ENCODE data around the gene COLEC12.

COLEC12 gene

DNA sequence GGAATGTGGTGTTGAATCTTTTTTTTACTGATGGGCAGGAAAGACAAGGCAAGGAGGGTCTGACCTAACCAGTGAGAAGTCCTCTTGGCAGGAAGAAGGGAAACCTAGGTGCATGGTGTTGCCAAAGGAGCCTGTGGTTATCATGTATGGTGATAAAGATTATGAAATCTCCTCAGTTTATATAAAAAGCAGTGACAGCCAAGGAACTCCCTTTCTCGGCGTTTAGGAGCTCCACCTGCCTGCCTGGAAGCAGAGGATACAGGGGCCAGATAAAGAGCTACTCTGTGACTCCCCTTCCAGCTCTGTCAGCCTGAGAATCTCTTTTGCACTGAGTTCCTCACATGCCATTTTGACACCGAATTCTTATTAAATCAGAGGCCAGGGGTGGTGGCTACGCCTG lies 26.1 kb downstream of the COLEC12 start:
- DNase-seq (ENCODE audit: low spot score): no peak

- DNase-seq (ENCODE audit: low spot score): no peak
Observed at GRCh38 chr18:473802-474201, 26.7 kb downstream of the COLEC12 start.

GRCh38 chr18:471716-472115 lies 28.8 kb downstream of the COLEC12 start:
- DNase-seq (ENCODE audit: low spot score): no peak

- no peak for DNase-seq (ENCODE audit: low spot score)
Observed at GRCh38 chr18:470661-471501, 29.6 kb downstream of the COLEC12 start.

DNA sequence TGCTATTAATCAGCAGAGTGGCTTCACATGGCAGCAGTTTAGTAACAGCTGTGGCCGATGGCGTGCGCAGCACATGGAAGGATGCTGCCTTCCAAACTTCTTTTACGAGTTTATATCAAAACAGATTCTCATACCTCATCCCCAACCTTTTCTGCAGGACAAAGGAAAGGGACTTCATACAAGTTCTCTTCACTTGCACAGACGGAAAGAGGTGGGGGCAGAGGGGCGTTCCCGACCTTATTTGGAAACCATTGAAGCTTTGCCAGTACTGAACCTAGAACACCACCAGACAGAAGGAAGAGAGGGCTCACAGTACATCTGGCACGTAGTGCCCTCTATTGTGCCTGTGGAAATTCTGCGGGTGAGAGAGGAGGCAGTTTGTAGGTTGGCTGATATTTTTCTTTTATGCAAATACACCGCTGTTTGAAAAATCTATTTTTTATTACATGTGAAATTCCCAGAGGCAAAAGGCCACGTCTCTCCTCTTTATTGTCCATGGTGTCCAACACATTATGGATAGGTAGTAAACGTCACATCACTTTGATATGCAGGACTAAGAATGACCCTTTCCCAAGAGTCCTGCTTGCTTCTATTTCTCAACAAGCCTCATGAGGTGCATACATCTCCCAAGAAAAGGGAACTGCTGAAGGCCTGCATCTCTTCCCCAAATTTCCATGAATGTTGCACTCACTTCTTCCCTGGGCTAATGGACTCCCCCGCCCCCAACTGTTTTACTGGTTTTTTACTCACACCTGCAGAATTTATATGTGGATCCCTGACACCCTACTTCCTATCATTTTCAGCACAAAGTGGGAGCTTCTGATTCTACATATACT lies 31.3 kb downstream of the COLEC12 start:
- no peak for DNase-seq (ENCODE audit: low spot score)

DNA sequence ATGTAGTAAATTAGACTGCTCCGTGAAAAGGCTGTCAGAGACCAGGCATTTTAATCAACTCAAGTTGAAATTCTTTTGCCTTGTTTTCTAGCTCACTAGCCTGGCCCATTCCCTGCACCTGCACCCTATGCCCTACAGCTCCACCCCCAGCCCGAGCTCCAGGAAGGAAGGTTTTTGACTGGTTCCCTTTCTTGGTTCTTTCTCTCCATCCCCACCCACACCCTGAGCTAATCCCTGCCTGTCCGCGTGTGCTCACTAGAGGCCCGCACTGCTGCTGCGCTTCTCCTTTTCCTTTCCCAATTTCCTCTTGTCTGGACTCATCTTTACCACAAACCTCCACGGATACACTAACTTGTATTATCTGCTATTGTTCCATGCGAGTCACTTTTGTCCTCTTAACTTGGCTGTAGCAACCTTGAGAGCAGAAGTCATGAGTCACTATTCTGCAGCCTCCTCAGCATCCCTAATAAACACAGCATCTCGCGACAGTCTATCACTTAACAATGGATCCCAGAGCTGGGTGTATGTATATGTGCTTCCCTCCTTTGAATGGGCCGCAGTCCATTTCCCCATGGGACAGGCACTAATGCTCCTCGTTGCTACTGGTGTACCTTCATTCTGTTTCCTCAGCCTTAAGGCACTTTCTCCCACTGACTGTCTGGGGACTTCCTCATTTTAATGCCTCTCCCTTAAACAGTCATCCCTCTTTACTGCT lies 36.5 kb downstream of the COLEC12 start:
- DNase-seq (ENCODE audit: low spot score): no peak

DNA sequence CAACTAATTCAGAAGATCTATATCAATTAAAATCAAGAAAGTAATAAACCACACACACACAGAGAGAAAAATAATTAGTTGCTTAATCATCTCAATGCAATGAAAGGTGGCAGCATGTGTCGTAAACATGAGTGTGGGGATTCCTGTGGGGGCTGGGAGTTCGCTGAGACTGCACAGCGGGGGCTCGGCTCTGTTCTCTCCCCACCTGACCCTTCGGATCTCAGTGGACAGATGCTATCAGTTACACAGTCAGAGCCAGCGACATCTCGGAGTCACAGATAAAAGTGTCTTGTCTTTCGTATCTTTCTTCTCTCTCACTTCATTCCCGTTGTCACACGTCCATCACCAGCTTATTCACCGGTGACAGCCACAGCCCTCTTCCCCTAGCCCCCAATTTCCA lies 37.1 kb downstream of the COLEC12 start:
- no peak for DNase-seq (ENCODE audit: low spot score)

DNA sequence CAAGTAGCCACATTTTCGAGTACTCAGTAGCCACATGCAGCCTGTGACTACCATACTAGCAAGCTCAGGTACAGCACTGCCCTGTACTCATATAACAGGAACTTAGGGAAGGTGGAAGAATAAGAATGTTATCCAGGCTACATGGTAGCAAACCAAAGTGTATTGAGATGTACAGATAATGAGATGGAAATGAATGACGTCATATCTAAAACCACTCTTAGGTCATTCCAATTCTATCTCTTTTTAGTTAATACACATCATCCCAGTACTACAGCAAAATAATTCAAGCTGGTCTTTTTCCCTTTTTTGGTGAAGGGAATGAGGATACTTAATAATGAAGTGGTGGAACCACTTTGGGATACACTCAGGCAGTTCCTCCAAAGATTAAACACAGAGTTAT lies 38.7 kb downstream of the COLEC12 start:
- no peak for DNase-seq (ENCODE audit: low spot score)

DNA sequence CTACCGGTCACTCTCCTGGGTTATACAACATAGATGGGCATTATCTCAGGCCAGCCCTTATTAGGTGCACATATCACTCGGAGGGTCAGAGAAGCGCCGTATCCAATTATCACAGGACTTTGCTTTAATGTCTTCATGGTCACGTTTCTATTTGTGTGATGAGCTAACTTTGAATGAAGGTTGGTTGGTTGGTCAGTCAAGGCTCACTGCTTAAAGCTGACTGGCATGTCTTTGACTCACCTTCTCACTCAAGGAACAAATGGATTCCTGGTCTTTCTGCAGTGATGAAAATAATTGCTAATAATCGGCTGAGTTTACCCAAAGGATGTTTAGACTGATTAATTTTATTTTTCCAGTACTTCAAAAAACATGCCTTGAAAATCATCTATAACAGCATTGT lies 39.7 kb downstream of the COLEC12 start:
- DNase-seq (ENCODE audit: low spot score): no peak

GRCh38 chr18:459814-460593 lies 40.5 kb downstream of the COLEC12 start:
- DNase-seq (ENCODE audit: low spot score): no peak

GRCh38 chr18:457521-458412 lies 42.7 kb downstream of the COLEC12 start:
- no peak for DNase-seq (ENCODE audit: low spot score)

DNA sequence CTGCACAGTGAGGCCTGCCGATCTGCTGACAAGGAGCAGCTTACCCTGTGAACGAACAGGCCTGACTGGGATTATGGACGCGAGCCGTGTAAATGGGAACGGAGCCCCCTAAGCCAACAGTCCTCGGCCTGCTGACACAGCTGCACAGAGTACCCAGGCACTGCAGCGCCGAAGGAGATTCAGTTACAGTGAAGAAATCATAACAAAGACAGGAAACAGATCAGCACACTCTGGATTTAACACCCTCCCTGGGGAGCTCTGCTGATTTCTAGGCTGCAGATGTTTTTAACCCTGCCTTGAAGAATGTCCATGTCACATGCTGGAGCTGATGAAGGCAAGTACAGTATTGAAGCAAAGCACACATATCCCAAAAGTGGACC lies 43.4 kb downstream of the COLEC12 start:
- DNase-seq (ENCODE audit: low spot score): no peak

- no peak for DNase-seq (ENCODE audit: low spot score)
Observed at GRCh38 chr18:456361-457139, 44.0 kb downstream of the COLEC12 start.

DNA sequence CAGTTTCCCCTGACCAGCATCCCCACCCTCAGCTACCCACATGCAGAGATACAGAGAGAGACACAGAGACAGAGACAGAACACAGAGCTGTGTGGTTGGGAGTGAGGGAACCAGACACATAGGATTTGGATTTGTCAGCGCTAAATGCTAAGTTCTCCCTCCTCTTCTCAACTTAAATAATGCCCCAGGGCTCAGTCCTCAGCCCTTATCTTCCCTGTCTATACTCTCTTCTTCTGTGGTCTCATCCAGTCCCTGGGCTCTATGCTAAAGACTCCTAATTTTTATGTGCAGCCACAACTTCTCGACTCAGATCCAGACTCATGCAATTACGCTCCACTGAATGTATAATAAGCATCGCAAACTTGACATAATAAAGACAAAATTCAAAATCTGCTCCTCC lies 47.1 kb downstream of the COLEC12 start:
- DNase-seq (ENCODE audit: low spot score): no peak

- no peak for DNase-seq (ENCODE audit: low spot score)
Observed at GRCh38 chr18:452816-453215, 47.7 kb downstream of the COLEC12 start.

DNA sequence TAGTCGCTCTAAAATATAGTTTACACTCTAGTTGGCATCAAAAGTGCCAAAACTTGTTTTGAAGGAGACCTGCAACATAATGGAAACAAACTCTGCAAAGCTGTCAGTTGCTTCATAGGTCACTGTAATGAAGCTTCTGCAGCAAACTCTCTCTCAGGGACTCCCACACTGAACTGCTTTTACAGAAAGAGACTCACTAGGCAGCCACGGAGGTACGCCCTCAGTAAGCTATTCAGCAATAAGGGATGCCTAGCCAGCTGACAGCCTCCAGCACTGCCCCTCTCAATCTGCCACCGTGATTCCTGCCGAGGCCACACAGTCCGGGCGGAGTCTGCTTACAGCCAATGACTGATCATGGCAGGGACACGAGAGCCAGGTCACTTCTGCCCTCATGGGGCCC lies 51.1 kb downstream of the COLEC12 start:
- DNase-seq (ENCODE audit: low spot score): no peak

GRCh38 chr18:448116-448790 lies 52.2 kb downstream of the COLEC12 start:
- DNase-seq (ENCODE audit: low spot score): no peak

GRCh38 chr18:446941-447560 lies 53.5 kb downstream of the COLEC12 start:
- DNase-seq (ENCODE audit: low spot score): no peak

GRCh38 chr18:445055-445454 lies 55.4 kb downstream of the COLEC12 start:
- DNase-seq (ENCODE audit: low spot score): no peak
